ENCODE measurements around the gene MFAP5. TPM values are rescaled to one million over a fixed set of nuclear protein-coding genes. Genes with fewer than 3 reads are reported as not detected.

The MFAP5 gene
- total RNA-seq, 2 donors from 2014 or later = 4.6 to 12.1 TPM

GRCh38 chr12:8603286-8603685 lies 59.3 kb downstream of the MFAP5 start:
- Histone ChIP-seq H3K27ac (no peak overlapping the region), H3K4me3 (no peak overlapping the region), H3K36me3 (no peaks in the 10 kb centered on the region), H3K27me3 (no peaks in the 10 kb centered on the region), H3K9me3 (no peaks in the 10 kb centered on the region), H3K4me1 (no peaks in the 10 kb centered on the region), H3K9ac (ENCODE audit: low read depth in 2 of 2, low read length in 2 of 2) (no peak overlapping the region)
- no peak for TF ChIP-seq CTCF (IDR thresholded peaks at IDR 0.05)
- no peak for DNase-seq
- intact Hi-C loops (cut with DNase I) = loop anchor here (10.0 kb wide), 1 partner anchor 58 kb away; the partner anchor contains the start of gene CLEC4E

GRCh38 chr12:8596561-8596960 lies 66.1 kb downstream of the MFAP5 start:
- no peaks in the 10 kb centered on the region for H3K36me3 ChIP-seq
- no peak for DNase-seq
- no peak for TF ChIP-seq CTCF (IDR thresholded peaks at IDR 0.05)
- H3K27ac ChIP-seq = no peak overlapping the region
- H3K4me1 ChIP-seq = no peaks in the 10 kb centered on the region
- H3K9ac ChIP-seq (ENCODE audit: low read depth in 2 of 2, low read length in 2 of 2) = no peak overlapping the region
- intact Hi-C loops (cut with DNase I) = no loop called here
- H3K9me3 ChIP-seq = no peaks in the 10 kb centered on the region
- no peaks in the 10 kb centered on the region for H3K27me3 ChIP-seq
- no peak overlapping the region for H3K4me3 ChIP-seq

Other genes starting within 250 kb of the MFAP5 start
- gene CLEC6A, start 206.9 kb downstream of the MFAP5 start, total RNA-seq = not detected
- under 1 TPM in 1 of 2 donors, not detected in 1; 0.16 TPM for gene CLEC4D, start 149.3 kb downstream of the MFAP5 start, total RNA-seq
- 1 to 10 TPM in 1 of 2 donors, not detected in 1; 1.5 TPM for gene CLEC4E, start 121.9 kb downstream of the MFAP5 start, total RNA-seq
- not detected for gene AICDA, start 50.0 kb downstream of the MFAP5 start, total RNA-seq
- 1 to 10 TPM; 4.3 to 6.0 TPM for gene RIMKLB, start 35.2 kb upstream of the MFAP5 start, total RNA-seq
- gene A2ML1, start 159.8 kb upstream of the MFAP5 start, total RNA-seq = not detected